Adrenal gland (tissue), 5 donors: Measurements from ENCODE around the gene SMIM14.

Experiments
- POLR2A ChIP-seq, 2 donors: fragments of 450-650 bp; IDR thresholded peaks; one replicate each; pipeline ENCODE4 v1.6.1; 2017; ENCODE audit warnings: antibody characterized with exemption in 2 of 2, mild to moderate bottlenecking in 2 of 2, moderate library complexity in 1 of 2
- TF ChIP-seq, protein P1 (sequence below), 6 experiments: fragments of 450-650 bp in 4 of 6; fragments of 200-600 bp in 2 of 6; sonication (generic) in 1 of 6; IDR thresholded peaks; 1 replicate in 5 of 6; 2 replicates in 1 of 6; pipeline versions ENCODE4 v1.5.1 to v1.8.0; 2016 to 2021; ENCODE audit warnings: antibody characterized with exemption in 6 of 6, mild to moderate bottlenecking in 2 of 6, moderate library complexity in 1 of 6
- donor health status: DM: no; HTN: no; CAD: no.

DNA sequence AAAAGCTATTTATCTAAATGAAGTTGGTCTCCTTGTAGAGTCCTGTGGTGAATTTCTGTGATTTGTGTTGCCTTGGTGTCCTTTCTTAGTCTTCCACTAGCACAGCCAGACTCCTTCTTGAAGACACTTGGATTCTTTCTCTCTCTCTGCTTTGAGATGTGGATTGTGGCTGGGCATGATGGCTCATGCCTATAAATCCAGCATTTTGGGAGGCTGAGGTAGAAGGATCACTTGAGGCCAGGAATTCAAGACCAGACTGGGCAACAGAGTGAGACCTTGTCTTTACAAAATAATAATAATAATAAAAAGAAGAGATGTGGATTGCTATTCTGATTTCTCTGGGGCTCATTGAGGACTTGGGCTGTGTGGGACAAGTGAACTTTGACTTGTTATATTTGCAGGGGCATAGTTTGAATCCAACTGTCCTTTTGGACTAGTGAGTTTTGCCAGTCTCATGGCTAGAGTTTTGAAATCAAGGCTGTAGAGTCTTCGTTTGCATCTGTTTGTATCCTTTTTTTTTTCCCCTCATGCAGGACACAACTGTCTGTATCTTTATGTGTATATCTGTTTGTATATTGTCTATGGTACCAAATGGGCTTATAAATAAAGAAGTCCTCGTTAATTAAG lies 11.1 kb upstream of the SMIM14 start:
- TF ChIP-seq, protein P1, sequence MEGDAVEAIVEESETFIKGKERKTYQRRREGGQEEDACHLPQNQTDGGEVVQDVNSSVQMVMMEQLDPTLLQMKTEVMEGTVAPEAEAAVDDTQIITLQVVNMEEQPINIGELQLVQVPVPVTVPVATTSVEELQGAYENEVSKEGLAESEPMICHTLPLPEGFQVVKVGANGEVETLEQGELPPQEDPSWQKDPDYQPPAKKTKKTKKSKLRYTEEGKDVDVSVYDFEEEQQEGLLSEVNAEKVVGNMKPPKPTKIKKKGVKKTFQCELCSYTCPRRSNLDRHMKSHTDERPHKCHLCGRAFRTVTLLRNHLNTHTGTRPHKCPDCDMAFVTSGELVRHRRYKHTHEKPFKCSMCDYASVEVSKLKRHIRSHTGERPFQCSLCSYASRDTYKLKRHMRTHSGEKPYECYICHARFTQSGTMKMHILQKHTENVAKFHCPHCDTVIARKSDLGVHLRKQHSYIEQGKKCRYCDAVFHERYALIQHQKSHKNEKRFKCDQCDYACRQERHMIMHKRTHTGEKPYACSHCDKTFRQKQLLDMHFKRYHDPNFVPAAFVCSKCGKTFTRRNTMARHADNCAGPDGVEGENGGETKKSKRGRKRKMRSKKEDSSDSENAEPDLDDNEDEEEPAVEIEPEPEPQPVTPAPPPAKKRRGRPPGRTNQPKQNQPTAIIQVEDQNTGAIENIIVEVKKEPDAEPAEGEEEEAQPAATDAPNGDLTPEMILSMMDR (IDR thresholded peaks at IDR 0.05), result no peak
- TF ChIP-seq POLR2A (IDR thresholded peaks at IDR 0.05), result no peak
